Spleen (tissue), 13 donors: Measurements from ENCODE around the gene HAUS7. TPM values are rescaled to one million over a fixed set of nuclear protein-coding genes. Genes with fewer than 3 reads are reported as not detected.

ENCODE experiments used
- DNase-seq: peaks from one replicate; pipeline ENCODE4 v3.0.0-alpha.2; 2020
- H3K27ac ChIP-seq, 8 donors: fragments of 200-600 bp; sonication (generic) in 7 of 8; 1 replicate in 4 of 8; 2 replicates in 4 of 8; pipeline versions ENCODE4 v1.5.0 to v1.8.0; 2016 to 2021; ENCODE audit warnings: inconsistent platforms in 4 of 8, mild to moderate bottlenecking in 4 of 8, moderate library complexity in 1 of 8
- H3K27me3 ChIP-seq, 7 donors: fragments of 200-600 bp; sonication (generic) in 6 of 7; replicated peaks in 1 of 7; 1 replicate in 4 of 7; 2 replicates in 3 of 7; pipeline versions ENCODE4 v1.5.0 to v1.8.0; 2016 to 2021; ENCODE audit warnings: inconsistent platforms in 3 of 7, mild to moderate bottlenecking in 1 of 7
- H3K36me3 ChIP-seq, 6 donors: fragments of 200-600 bp; sonication (generic) in 5 of 6; 1 replicate in 4 of 6; 2 replicates in 2 of 6; pipeline versions ENCODE4 v1.5.0 to v1.8.0; 2016 to 2021; ENCODE audit warnings: inconsistent platforms in 2 of 6
- H3K4me1 ChIP-seq, 6 donors: fragments of 200-600 bp; sonication (generic) in 5 of 6; 1 replicate in 3 of 6; 2 replicates in 3 of 6; pipeline versions ENCODE4 v1.5.0 to v1.8.0; 2016 to 2021; ENCODE audit warnings: inconsistent platforms in 3 of 6
- H3K4me3 ChIP-seq, 8 donors: fragments of 200-600 bp; sonication (generic) in 7 of 8; 1 replicate in 4 of 8; 2 replicates in 4 of 8; pipeline versions ENCODE4 v1.5.0 to v1.8.0; 2016 to 2021; ENCODE audit warnings: inconsistent platforms in 4 of 8, mild to moderate bottlenecking in 4 of 8, moderate library complexity in 2 of 8
- H3K9me3 ChIP-seq, 8 donors: fragments of 200-600 bp; sonication (generic) in 7 of 8; 1 replicate in 4 of 8; 2 replicates in 4 of 8; pipeline versions ENCODE4 v1.5.0 to v1.8.0; 2016 to 2021; ENCODE audit warnings: inconsistent platforms in 4 of 8
- CTCF ChIP-seq, 11 experiments: fragments of 200-600 bp in 7 of 11; fragments of 450-650 bp in 4 of 11; sonication (generic) in 4 of 11; IDR thresholded peaks in 8 of 11; conservative IDR thresholded peaks in 3 of 11; 1 replicate in 7 of 11; 2 replicates in 4 of 11; pipeline versions ENCODE4 v1.4.0 to v1.8.0; 2016 to 2021; ENCODE audit warnings: antibody characterized with exemption in 11 of 11, inconsistent platforms in 4 of 11, mild to moderate bottlenecking in 1 of 11
- POLR2A ChIP-seq, 3 donors: fragments of 450-650 bp; IDR thresholded peaks; one replicate each; pipeline ENCODE4 v1.5.1; 2017; ENCODE audit warnings: antibody characterized with exemption in 3 of 3, mild to moderate bottlenecking in 1 of 3
- POLR2AphosphoS5 ChIP-seq, 3 donors: sonication (generic); formaldehyde crosslinking; IDR thresholded peaks; one replicate each; pipeline ENCODE4 v1.5.1; 2017; ENCODE audit warnings: antibody characterized with exemption in 3 of 3
- WGBS, 5 donors: extraction: QIAGEN DNeasy Blood & Tissue Kit in 3 of 5; methylation state at CpG; one replicate each; pipeline versions ENCODE4 v1.1.5 to v1.1.7; 2013 to 2018; 5-methylcytosine and 5-hydroxymethylcytosine counted together
- intact Hi-C: fragments of 100-400 bp; cut with DNase I; formaldehyde crosslinking; loops from one replicate; pipeline ENCODE4 v1.15.0; 2023; ENCODE audit warnings: low total_unique reads
- long read RNA-seq, 2 donors: transcript quantifications; one replicate each; lab custom pipeline, GENCODE V29; 2026
- polyA plus RNA-seq, 3 donors: library from polyadenylated mRNA; stranded (reverse); fragments of 200-250 nt; gene quantifications; one replicate each; pipeline ENCODE4 v1.2.1, GENCODE V29; 2013
- total RNA-seq, 7 donors: library from RNA; depleted of rRNA in 3 of 7; stranded (reverse); fragments of >200 nt in 3 of 7; fragmentation: NEBNext Ultra II Directional in 4 of 7; extraction: Animal tissue kit (Norgen Biotek cat#: 25700) in 4 of 7; gene quantifications; one replicate each; pipeline versions ENCODE4 v1.1.0 to v1.2.1, GENCODE V29; 2016 to 2021
- donor health status: healthy with polysubstance abuse.
- donor health status: DM: no; HTN: no; CAD: no; lungs with moderate emphysema.
- donor health status: DM: no; HTN: no; CAD: no.
- donor health status: Bipolar disorder and iron deficiency.
- donor health status: healthy.
- donor health status: DM: no; HTN: no; CAD: no.
- donor health status: DM: yes; HTN: yes; CAD: no.

Gene HAUS7
- total RNA-seq = 10 to 100 TPM; 23.6 to 36.2 (median 33.2) TPM
- polyA plus RNA-seq = 10 to 100 TPM; 36.6 to 83.7 (median 79.8) TPM
- long read RNA-seq, donor 1, partial matches to known transcripts = 548 of 652 reads
- long read RNA-seq, donor 1, other reads (novel, unspliced or antisense) = 99 of 652 reads
- long read RNA-seq, donor 2, partial matches to known transcripts = 556 of 671 reads
- long read RNA-seq, donor 2, other reads (novel, unspliced or antisense) = 111 of 671 reads

- Histone ChIP-seq H3K36me3 (peaks cover 0 to 27% (median 4%) of the 10 kb centered on the region in 6 donors), H3K27me3 (peaks cover 0 to 6% (median 0%) of the 10 kb centered on the region in 7 donors), H3K4me1 (peaks cover 2 to 48% (median 27%) of the 10 kb centered on the region in 6 donors), H3K27ac (peak within 1 kb of the TSS in 7 of 8 donors; percentile 27 to 87 (median 73)), H3K9me3 (no peaks in the 10 kb centered on the region), H3K4me3 (peak within 1 kb of the TSS; percentile 53 to 83 (median 72))
- peak; percentile 95 for DNase-seq
- WGBS, 5 donors = 8 to 83% (median 37%) methylated on average over 1 to 70 of the region's 70 CpGs
- intact Hi-C loops = no loop called here
- TF ChIP-seq CTCF (IDR thresholded peaks at IDR 0.05 in 8 of 11, conservative IDR thresholded peaks at IDR 0.05 in 3 of 11) (peak; percentile 51 to 87 (median 65)), POLR2AphosphoS5 (IDR thresholded peaks at IDR 0.05) (peak; percentile 73 to 87 (median 79)), POLR2A (IDR thresholded peaks at IDR 0.05) (no peak)
These were observed at the start of gene HAUS7 for GRCh38 chrX:153470411-153471363. Gene HAUS7, minus strand, starts transcription at chrX:153470576. Its CDS starts 19 bp downstream, at chrX:153470557.

- WGBS, 5 donors = 72 to 91% (median 76%) methylated on average over 4 to 21 of the region's 21 CpGs
- TF ChIP-seq CTCF (IDR thresholded peaks at IDR 0.05 in 8 of 11, conservative IDR thresholded peaks at IDR 0.05 in 3 of 11) (no peak), POLR2A (IDR thresholded peaks at IDR 0.05) (no peak), POLR2AphosphoS5 (IDR thresholded peaks at IDR 0.05) (no peak)
- no peaks in the 10 kb centered on the region for H3K9me3 ChIP-seq
- peaks cover 0 to 12% (median 0%) of the 10 kb centered on the region in 6 donors for H3K4me1 ChIP-seq
- no peak overlapping the region for H3K27ac ChIP-seq
- DNase-seq = no peak
- no peaks in the 10 kb centered on the region for H3K36me3 ChIP-seq
- peaks cover 0 to 73% (median 41%) of the 10 kb centered on the region in 7 donors for H3K27me3 ChIP-seq
- intact Hi-C loops = no loop called here
- H3K4me3 ChIP-seq = no peak overlapping the region
These were observed 49.4 kb upstream of the HAUS7 start for GRCh38 chrX:153519569-153520286.

DNA sequence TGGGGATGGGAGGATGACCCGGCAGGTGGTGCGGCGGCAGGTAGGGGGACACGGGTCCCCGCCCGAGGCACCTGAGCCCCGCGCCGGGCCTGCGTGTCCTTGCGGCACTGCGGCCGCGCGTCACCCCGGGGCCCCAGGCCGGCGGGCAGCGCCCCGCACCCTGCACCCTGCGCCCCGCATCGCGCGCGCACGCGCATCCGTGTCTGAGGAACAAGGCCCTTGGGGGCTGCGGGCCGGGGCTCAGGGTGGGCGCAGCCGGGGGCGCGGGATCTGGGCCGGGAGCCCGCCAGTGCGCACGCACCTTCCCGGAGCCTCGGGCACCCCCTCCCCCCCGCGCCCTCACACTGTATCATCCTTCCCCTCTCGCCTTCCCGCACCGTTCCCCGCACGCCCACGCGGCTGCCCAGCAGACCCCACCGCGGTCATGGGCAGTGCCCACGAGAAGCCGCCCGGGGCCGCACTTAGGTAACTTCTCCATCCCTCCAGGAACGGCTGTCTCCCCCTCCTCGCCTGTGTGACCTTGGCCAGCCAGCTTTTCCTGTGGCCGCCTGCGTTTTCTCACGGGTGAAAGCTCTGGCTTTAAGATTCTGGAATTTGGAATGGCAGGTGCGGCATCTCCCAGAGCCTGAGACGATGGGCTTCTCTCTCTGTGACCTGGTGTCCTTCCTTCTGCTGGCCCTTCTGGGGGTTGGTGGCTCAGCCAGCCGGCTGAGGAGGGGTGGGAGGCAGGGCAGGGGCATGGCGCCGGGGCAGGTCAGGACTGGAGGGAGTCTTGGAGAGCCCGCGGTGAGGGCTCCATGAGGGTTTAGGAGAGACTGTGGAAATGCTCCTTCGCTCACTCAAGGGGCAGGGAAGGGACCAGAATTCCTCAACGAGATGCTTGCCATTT, 47.8 kb upstream of the HAUS7 start:
- DNase-seq = no peak
- peaks cover 0 to 73% (median 41%) of the 10 kb centered on the region in 7 donors for H3K27me3 ChIP-seq
- WGBS, 5 donors = 7 to 43% (median 23%) methylated on average over 21 to 70 of the region's 70 CpGs; no CpG with 5 or more reads in 1 of the 5 donors
- TF ChIP-seq CTCF (IDR thresholded peaks at IDR 0.05 in 8 of 11, conservative IDR thresholded peaks at IDR 0.05 in 3 of 11) = no peak
- TF ChIP-seq POLR2A (IDR thresholded peaks at IDR 0.05) = no peak
- no peak for TF ChIP-seq POLR2AphosphoS5 (IDR thresholded peaks at IDR 0.05)
- no peak overlapping the region for H3K4me3 ChIP-seq
- H3K27ac ChIP-seq = no peak overlapping the region
- intact Hi-C loops = no loop called here
- peaks cover 0 to 12% (median 0%) of the 10 kb centered on the region in 6 donors for H3K4me1 ChIP-seq
- no peaks in the 10 kb centered on the region for H3K36me3 ChIP-seq
- no peaks in the 10 kb centered on the region for H3K9me3 ChIP-seq
